Caco-2 (cell line): ENCODE measurements around the gene NCLN. TPM values are rescaled to one million over a fixed set of nuclear protein-coding genes. Genes with fewer than 3 reads are reported as not detected.
A peak's percentile ranks its signal among the peaks of the same experiment; 100 is the strongest.

Source experiments
- BruUV-seq: library from RNA; stranded (reverse); fragments of 400-500 nt; replicated peaks from 2 replicates; lab custom pipeline; 2021; lab: Mats Ljungman, UMichigan
- CTCF ChIA-PET: fragments of 300-600 bp; sonication (Branson Sonifier 250); formaldehyde crosslinking; loops from one replicate; lab custom pipeline; 2022; ENCODE audit warnings: antibody characterized with exemption; lab: Charles Lee
- POLR2A ChIA-PET: fragments of 300-600 bp; sonication (Branson Sonifier 250); formaldehyde crosslinking; loops from one replicate; lab custom pipeline; 2022; ENCODE audit warnings: antibody characterized with exemption; lab: Charles Lee
- DNase-seq, 2 experiments: peaks; one replicate each; pipeline versions ENCODE4 v3.0.0 to v3.0.0-alpha.2; 2020 to 2022
- H3K27me3 ChIP-seq: replicated peaks from 2 replicates; pipeline ENCODE4 v1.6.0; 2011; ENCODE audit warnings: low read length; ENCODE audit not compliant: control insufficient read depth, insufficient read depth
- H3K36me3 ChIP-seq: 2 replicates; pipeline ENCODE4 v1.5.1; 2011; ENCODE audit warnings: low read length; ENCODE audit not compliant: control insufficient read depth, insufficient read depth
- H3K4me1 ChIP-seq: fragments of 250-450 bp; sonication (Bioruptor Pico); 2 replicates; pipeline ENCODE4 v1.5.1; 2020; ENCODE audit warnings: mild to moderate bottlenecking
- H3K4me3 ChIP-seq: 2 replicates; pipeline ENCODE4 v1.5.1; 2011; ENCODE audit warnings: low read depth, mild to moderate bottlenecking, control low read depth, low read length
- H3K9me3 ChIP-seq: fragments of 250-450 bp; sonication (Bioruptor Pico); 2 replicates; pipeline ENCODE4 v1.5.1; 2020; ENCODE audit warnings: mild to moderate bottlenecking, moderate library complexity
- H3K27ac Mint-ChIP-seq: one replicate; pipeline ENCODE4 v1.8.0; 2022; ENCODE audit warnings: mixed read lengths; ENCODE audit not compliant: unreplicated experiment
- H3K27me3 Mint-ChIP-seq: one replicate; pipeline ENCODE4 v1.8.0; 2022; ENCODE audit warnings: mixed read lengths; ENCODE audit not compliant: insufficient read depth, unreplicated experiment
- H3K36me3 Mint-ChIP-seq: one replicate; pipeline ENCODE4 v1.8.0; 2022; ENCODE audit warnings: mild to moderate bottlenecking, mixed read lengths; ENCODE audit not compliant: insufficient read depth, unreplicated experiment
- H3K4me1 Mint-ChIP-seq: one replicate; pipeline ENCODE4 v1.8.0; 2022; ENCODE audit warnings: low read depth, mixed read lengths; ENCODE audit not compliant: unreplicated experiment
- H3K4me3 Mint-ChIP-seq: one replicate; pipeline ENCODE4 v1.8.0; 2022; ENCODE audit warnings: mild to moderate bottlenecking, moderate library complexity, mixed read lengths; ENCODE audit not compliant: unreplicated experiment
- H3K9me3 Mint-ChIP-seq: one replicate; pipeline ENCODE4 v1.8.0; 2022; ENCODE audit warnings: mixed read lengths; ENCODE audit not compliant: unreplicated experiment
- CTCF ChIP-seq, 2 experiments: fragments of 200-600 bp in 1 of 2; IDR thresholded peaks; 1 replicate in 1 of 2; 2 replicates in 1 of 2; pipeline versions ENCODE4 v1.5.1 to v1.8.0; 2011 to 2022; ENCODE audit warnings: antibody characterized with exemption in 1 of 2, control low read depth in 1 of 2, inconsistent platforms in 1 of 2, low read depth in 1 of 2, low read length in 1 of 2, mild to moderate bottlenecking in 1 of 2, moderate library complexity in 1 of 2; ENCODE audit not compliant: insufficient read depth in 1 of 2, severe bottlenecking in 1 of 2, unreplicated experiment in 1 of 2
- intact Hi-C: fragments of 100-400 bp; cut with micrococcal nuclease; formaldehyde crosslinking; loops from one replicate; pipeline ENCODE4 v1.10.0; 2022; ENCODE audit not compliant: unreplicated experiment
- total RNA-seq: library from RNA; stranded (reverse); gene quantifications from 2 replicates; pipeline ENCODE4 v1.2.3, GENCODE V29; 2022

The NCLN gene
- total RNA-seq, 1 experiment from 2014 or later, result 87.3 TPM

GRCh38 chr19:3145909-3146676 lies 39.6 kb upstream of the NCLN start:
- DNase-seq, result no peak
- no peak for TF ChIP-seq CTCF (IDR thresholded peaks at IDR 0.05; ENCODE audit: insufficient read depth in 1 of 2, low read depth in 1 of 2, low read length in 1 of 2, severe bottlenecking in 1 of 2, unreplicated experiment in 1 of 2)
- intact Hi-C loops, result no loop called here
- no peaks in the 10 kb centered on the region for H3K36me3 Mint-ChIP-seq
- no peaks in the 10 kb centered on the region for H3K9me3 Mint-ChIP-seq
- H3K36me3 ChIP-seq, result no peaks in the 10 kb centered on the region
- no peak overlapping the region for H3K4me3 Mint-ChIP-seq
- CTCF ChIA-PET, result interaction anchor here (0.6 kb wide), 1 partner anchor 17 kb away, joined by 3 read pairs; no protein-coding TSS in a partner anchor
- H3K4me1 Mint-ChIP-seq, result no peaks in the 10 kb centered on the region
- no TSS peak for BruUV-seq
- H3K4me1 ChIP-seq, result no peaks in the 10 kb centered on the region
- no peaks in the 10 kb centered on the region for H3K9me3 ChIP-seq
- no peak overlapping the region for H3K4me3 ChIP-seq
- peaks cover 7% of the 10 kb centered on the region for H3K27me3 Mint-ChIP-seq
- POLR2A ChIA-PET, result no interaction called here
- no peak overlapping the region for H3K27ac Mint-ChIP-seq
- no peaks in the 10 kb centered on the region for H3K27me3 ChIP-seq

GRCh38 chr19:3146677-3147100 lies 39.0 kb upstream of the NCLN start:
- Mint-ChIP-seq H3K9me3 (no peaks in the 10 kb centered on the region), H3K4me3 (no peak overlapping the region), H3K27me3 (peaks cover 7% of the 10 kb centered on the region), H3K4me1 (no peaks in the 10 kb centered on the region), H3K27ac (no peak overlapping the region), H3K36me3 (no peaks in the 10 kb centered on the region)
- TF ChIP-seq CTCF (IDR thresholded peaks at IDR 0.05; ENCODE audit: insufficient read depth in 1 of 2, low read depth in 1 of 2, low read length in 1 of 2, severe bottlenecking in 1 of 2, unreplicated experiment in 1 of 2), result peak; percentile 56 to 64
- Histone ChIP-seq H3K4me3 (no peak overlapping the region), H3K9me3 (no peaks in the 10 kb centered on the region), H3K4me1 (no peaks in the 10 kb centered on the region), H3K27me3 (no peaks in the 10 kb centered on the region), H3K36me3 (no peaks in the 10 kb centered on the region)
- intact Hi-C loops, result no loop called here
- ChIA-PET CTCF (interaction anchor here (0.6 kb wide), 1 partner anchor 16 kb away, joined by 3 read pairs; no protein-coding TSS in a partner anchor), POLR2A (no interaction called here)
- DNase-seq, result peak in 1 of 2 experiments; percentile 56
- no TSS peak for BruUV-seq

GRCh38 chr19:3148503-3148902 lies 37.2 kb upstream of the NCLN start:
- peaks cover 7% of the 10 kb centered on the region for H3K27me3 Mint-ChIP-seq
- intact Hi-C loops, result no loop called here
- H3K4me3 Mint-ChIP-seq, result no peak overlapping the region
- BruUV-seq, result no TSS peak
- Histone ChIP-seq H3K9me3 (no peaks in the 10 kb centered on the region), H3K27me3 (no peaks in the 10 kb centered on the region), H3K4me3 (no peak overlapping the region), H3K36me3 (no peaks in the 10 kb centered on the region), H3K4me1 (no peaks in the 10 kb centered on the region)
- H3K27ac Mint-ChIP-seq, result no peak overlapping the region
- no peak for DNase-seq
- H3K36me3 Mint-ChIP-seq, result no peaks in the 10 kb centered on the region
- H3K9me3 Mint-ChIP-seq, result no peaks in the 10 kb centered on the region
- no peak for TF ChIP-seq CTCF (IDR thresholded peaks at IDR 0.05; ENCODE audit: insufficient read depth in 1 of 2, low read depth in 1 of 2, low read length in 1 of 2, severe bottlenecking in 1 of 2, unreplicated experiment in 1 of 2)
- no peaks in the 10 kb centered on the region for H3K4me1 Mint-ChIP-seq
- POLR2A ChIA-PET, result no interaction called here
- CTCF ChIA-PET, result no interaction called here
